HEK293 (cell line): ENCODE measurements around the gene POLD4.

Experiments
- CTCF ChIA-PET: fragments of 350-600 bp; formaldehyde crosslinking; extraction: SDS; loops from one replicate; lab custom pipeline; 2021; ENCODE audit warnings: antibody characterized with exemption; lab: Yijun Ruan, JAX
- POLR2A ChIA-PET: fragments of 300-600 bp; formaldehyde crosslinking; extraction: SDS; loops from one replicate; lab custom pipeline; 2020; ENCODE audit warnings: antibody characterized with exemption, inconsistent platforms; lab: Yijun Ruan, JAX
- H3K27ac ChIP-seq: fragments of 200-500 bp; sonication (Bioruptor generic); 2 replicates; pipeline ENCODE4 v1.5.1; 2014; ENCODE audit warnings: low read depth, low read length, control low read depth, inconsistent platforms; ENCODE audit errors: extremely low read depth
- H3K36me3 ChIP-seq, 2 experiments: fragments of 200-500 bp in 1 of 2; sonication (Bioruptor generic) in 1 of 2; 1 replicate in 1 of 2; 2 replicates in 1 of 2; pipeline ENCODE4 v1.5.1; 2014 to 2017; ENCODE audit warnings: inconsistent platforms in 2 of 2, low read length in 2 of 2; ENCODE audit not compliant: control insufficient read depth in 2 of 2, insufficient read depth in 1 of 2
- H3K4me1 ChIP-seq: fragments of 200-500 bp; sonication (Bioruptor generic); 2 replicates; pipeline ENCODE4 v1.5.1; 2014; ENCODE audit warnings: mild to moderate bottlenecking, low read length, inconsistent platforms; ENCODE audit not compliant: control insufficient read depth, insufficient read depth
- H3K4me3 ChIP-seq: 2 replicates; pipeline ENCODE4 v1.5.1; 2011; ENCODE audit warnings: low read depth, mild to moderate bottlenecking, control low read depth, low read length, moderate library complexity
- H3K9me3 ChIP-seq: fragments of 200-500 bp; sonication (Bioruptor generic); 2 replicates; pipeline ENCODE4 v1.5.1; 2014; ENCODE audit warnings: low read depth, low read length, inconsistent platforms; ENCODE audit not compliant: control insufficient read depth, insufficient read depth
- EGR2 ChIP-seq: fragments of 450-650 bp; formaldehyde crosslinking; IDR thresholded peaks from 2 replicates; pipeline ENCODE4 v1.5.1; 2016; ENCODE audit warnings: low read depth, missing biosample characterization, missing genetic modification characterization
- KLF1 ChIP-seq: fragments of 450-650 bp; formaldehyde crosslinking; IDR thresholded peaks from 2 replicates; pipeline ENCODE4 v1.5.1; 2016; ENCODE audit warnings: missing biosample characterization, missing genetic modification characterization
- KLF7 ChIP-seq: fragments of 450-650 bp; formaldehyde crosslinking; IDR thresholded peaks from 2 replicates; pipeline ENCODE4 v1.5.1; 2016; ENCODE audit warnings: missing biosample characterization, missing genetic modification characterization, borderline replicate concordance
- ZBTB20 ChIP-seq: fragments of 450-650 bp; formaldehyde crosslinking; IDR thresholded peaks from 2 replicates; pipeline ENCODE4 v1.5.1; 2016; ENCODE audit warnings: missing biosample characterization, missing genetic modification characterization
- ZFHX2 ChIP-seq: fragments of 450-650 bp; formaldehyde crosslinking; conservative IDR thresholded peaks from 2 replicates; pipeline ENCODE4 v1.5.1; 2016; ENCODE audit warnings: missing biosample characterization, missing genetic modification characterization
- ZIC2 ChIP-seq: fragments of 450-650 bp; formaldehyde crosslinking; IDR thresholded peaks from 2 replicates; pipeline ENCODE4 v1.5.1; 2016; ENCODE audit warnings: missing biosample characterization, missing genetic modification characterization
- ZNF202 ChIP-seq: fragments of 450-650 bp; formaldehyde crosslinking; IDR thresholded peaks from 2 replicates; pipeline ENCODE4 v1.5.1; 2016; ENCODE audit warnings: missing biosample characterization, missing genetic modification characterization, borderline replicate concordance
- ZNF211 ChIP-seq: fragments of 450-650 bp; formaldehyde crosslinking; IDR thresholded peaks from 2 replicates; pipeline ENCODE4 v1.5.1; 2016; ENCODE audit warnings: low read depth, missing biosample characterization, missing genetic modification characterization
- ZNF266 ChIP-seq: fragments of 450-650 bp; formaldehyde crosslinking; IDR thresholded peaks from 2 replicates; pipeline ENCODE4 v1.5.1; 2016; ENCODE audit warnings: missing biosample characterization, missing genetic modification characterization, low read depth
- ZNF302 ChIP-seq: fragments of 450-650 bp; formaldehyde crosslinking; IDR thresholded peaks from 2 replicates; pipeline ENCODE4 v1.5.1; 2016; ENCODE audit warnings: missing biosample characterization, missing genetic modification characterization, low read depth
- ZNF544 ChIP-seq: fragments of 450-650 bp; formaldehyde crosslinking; IDR thresholded peaks from 2 replicates; pipeline ENCODE4 v1.5.0; 2017; ENCODE audit warnings: missing biosample characterization, missing genetic modification characterization
- ZNF548 ChIP-seq: fragments of 450-650 bp; formaldehyde crosslinking; IDR thresholded peaks from 2 replicates; pipeline ENCODE4 v1.5.1; 2016; ENCODE audit warnings: missing biosample characterization, missing genetic modification characterization
- ZNF549 ChIP-seq: fragments of 450-650 bp; IDR thresholded peaks from 2 replicates; pipeline ENCODE4 v1.5.1; 2018; ENCODE audit warnings: missing biosample characterization, missing genetic modification characterization, mild to moderate bottlenecking, inconsistent platforms, moderate library complexity
- ZNF596 ChIP-seq: fragments of 450-650 bp; IDR thresholded peaks from 2 replicates; pipeline ENCODE4 v1.5.0; 2018; ENCODE audit warnings: missing biosample characterization, mild to moderate bottlenecking, missing genetic modification characterization, moderate library complexity
- ZNF658 ChIP-seq: fragments of 450-650 bp; formaldehyde crosslinking; IDR thresholded peaks from 2 replicates; pipeline ENCODE4; 2016; ENCODE audit warnings: missing biosample characterization, missing genetic modification characterization
- TF ChIP-seq, protein P1 (sequence below): fragments of 450-650 bp; formaldehyde crosslinking; IDR thresholded peaks from 2 replicates; pipeline ENCODE4 v1.5.1; 2017; ENCODE audit warnings: missing biosample characterization, missing genetic modification characterization
- TF ChIP-seq, protein P2 (sequence below): fragments of 450-650 bp; formaldehyde crosslinking; IDR thresholded peaks from 2 replicates; pipeline ENCODE4 v1.5.1; 2017; ENCODE audit warnings: missing biosample characterization, missing genetic modification characterization
- TF ChIP-seq, protein P3 (sequence below): fragments of 450-650 bp; formaldehyde crosslinking; IDR thresholded peaks from 2 replicates; pipeline ENCODE4 v1.5.1; 2016; ENCODE audit warnings: missing biosample characterization, missing genetic modification characterization
- TF ChIP-seq, protein P4 (sequence below): fragments of 450-650 bp; formaldehyde crosslinking; IDR thresholded peaks from 2 replicates; pipeline ENCODE4 v1.5.1; 2017; ENCODE audit warnings: missing biosample characterization, missing genetic modification characterization

POLD4 gene

GRCh38 chr11:67368621-67369020 lies 15.3 kb upstream of the POLD4 start (continued):
- TF ChIP-seq, protein P1, sequence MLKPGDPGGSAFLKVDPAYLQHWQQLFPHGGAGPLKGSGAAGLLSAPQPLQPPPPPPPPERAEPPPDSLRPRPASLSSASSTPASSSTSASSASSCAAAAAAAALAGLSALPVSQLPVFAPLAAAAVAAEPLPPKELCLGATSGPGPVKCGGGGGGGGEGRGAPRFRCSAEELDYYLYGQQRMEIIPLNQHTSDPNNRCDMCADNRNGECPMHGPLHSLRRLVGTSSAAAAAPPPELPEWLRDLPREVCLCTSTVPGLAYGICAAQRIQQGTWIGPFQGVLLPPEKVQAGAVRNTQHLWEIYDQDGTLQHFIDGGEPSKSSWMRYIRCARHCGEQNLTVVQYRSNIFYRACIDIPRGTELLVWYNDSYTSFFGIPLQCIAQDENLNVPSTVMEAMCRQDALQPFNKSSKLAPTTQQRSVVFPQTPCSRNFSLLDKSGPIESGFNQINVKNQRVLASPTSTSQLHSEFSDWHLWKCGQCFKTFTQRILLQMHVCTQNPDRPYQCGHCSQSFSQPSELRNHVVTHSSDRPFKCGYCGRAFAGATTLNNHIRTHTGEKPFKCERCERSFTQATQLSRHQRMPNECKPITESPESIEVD, result no peak
- TF ChIP-seq ZNF658, result no peak
- no peak for TF ChIP-seq ZNF211
- TF ChIP-seq, protein P2, sequence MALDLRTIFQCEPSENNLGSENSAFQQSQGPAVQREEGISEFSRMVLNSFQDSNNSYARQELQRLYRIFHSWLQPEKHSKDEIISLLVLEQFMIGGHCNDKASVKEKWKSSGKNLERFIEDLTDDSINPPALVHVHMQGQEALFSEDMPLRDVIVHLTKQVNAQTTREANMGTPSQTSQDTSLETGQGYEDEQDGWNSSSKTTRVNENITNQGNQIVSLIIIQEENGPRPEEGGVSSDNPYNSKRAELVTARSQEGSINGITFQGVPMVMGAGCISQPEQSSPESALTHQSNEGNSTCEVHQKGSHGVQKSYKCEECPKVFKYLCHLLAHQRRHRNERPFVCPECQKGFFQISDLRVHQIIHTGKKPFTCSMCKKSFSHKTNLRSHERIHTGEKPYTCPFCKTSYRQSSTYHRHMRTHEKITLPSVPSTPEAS (tag by site-specific recombination), result no peak
- TF ChIP-seq ZNF548, result no peak
- TF ChIP-seq, protein P3, sequence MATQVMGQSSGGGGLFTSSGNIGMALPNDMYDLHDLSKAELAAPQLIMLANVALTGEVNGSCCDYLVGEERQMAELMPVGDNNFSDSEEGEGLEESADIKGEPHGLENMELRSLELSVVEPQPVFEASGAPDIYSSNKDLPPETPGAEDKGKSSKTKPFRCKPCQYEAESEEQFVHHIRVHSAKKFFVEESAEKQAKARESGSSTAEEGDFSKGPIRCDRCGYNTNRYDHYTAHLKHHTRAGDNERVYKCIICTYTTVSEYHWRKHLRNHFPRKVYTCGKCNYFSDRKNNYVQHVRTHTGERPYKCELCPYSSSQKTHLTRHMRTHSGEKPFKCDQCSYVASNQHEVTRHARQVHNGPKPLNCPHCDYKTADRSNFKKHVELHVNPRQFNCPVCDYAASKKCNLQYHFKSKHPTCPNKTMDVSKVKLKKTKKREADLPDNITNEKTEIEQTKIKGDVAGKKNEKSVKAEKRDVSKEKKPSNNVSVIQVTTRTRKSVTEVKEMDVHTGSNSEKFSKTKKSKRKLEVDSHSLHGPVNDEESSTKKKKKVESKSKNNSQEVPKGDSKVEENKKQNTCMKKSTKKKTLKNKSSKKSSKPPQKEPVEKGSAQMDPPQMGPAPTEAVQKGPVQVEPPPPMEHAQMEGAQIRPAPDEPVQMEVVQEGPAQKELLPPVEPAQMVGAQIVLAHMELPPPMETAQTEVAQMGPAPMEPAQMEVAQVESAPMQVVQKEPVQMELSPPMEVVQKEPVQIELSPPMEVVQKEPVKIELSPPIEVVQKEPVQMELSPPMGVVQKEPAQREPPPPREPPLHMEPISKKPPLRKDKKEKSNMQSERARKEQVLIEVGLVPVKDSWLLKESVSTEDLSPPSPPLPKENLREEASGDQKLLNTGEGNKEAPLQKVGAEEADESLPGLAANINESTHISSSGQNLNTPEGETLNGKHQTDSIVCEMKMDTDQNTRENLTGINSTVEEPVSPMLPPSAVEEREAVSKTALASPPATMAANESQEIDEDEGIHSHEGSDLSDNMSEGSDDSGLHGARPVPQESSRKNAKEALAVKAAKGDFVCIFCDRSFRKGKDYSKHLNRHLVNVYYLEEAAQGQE, result no peak
- TF ChIP-seq ZNF544 (tag by site-specific recombination), result no peak
- TF ChIP-seq ZNF596 (tag by site-specific recombination), result no peak
- TF ChIP-seq, all 188 proteins: peak for 0

GRCh38 chr11:67367761-67368227 lies 14.4 kb upstream of the POLD4 start:
- TF ChIP-seq ZNF302 (tag by site-specific recombination), result no peak
- no peaks in the 10 kb centered on the region; the same call in 1 of the 2 replicates for H3K4me1 ChIP-seq
- no peaks in the 10 kb centered on the region for H3K9me3 ChIP-seq
- no peak overlapping the region for H3K4me3 ChIP-seq
- ChIA-PET CTCF (interaction anchor here (0.7 to 30.4 kb wide), 5 partner anchors 11 to 596 kb away, joined by 3 to 898 read pairs (median 4); partner anchors contain the start of genes CLCF1 and RAD9A), POLR2A (interaction anchor here (0.6 to 1.3 kb wide), 2 partner anchors 12 to 23 kb away, joined by 4 to 6 read pairs; no protein-coding TSS in a partner anchor)
- no peak overlapping the region for H3K27ac ChIP-seq
- H3K36me3 ChIP-seq, result no peaks in the 10 kb centered on the region

GRCh38 chr11:67366961-67367760 lies 13.8 kb upstream of the POLD4 start:
- CTCF ChIA-PET, result interaction anchor here (0.7 to 30.4 kb wide), 6 partner anchors 10 to 595 kb away, joined by 3 to 898 read pairs (median 10); partner anchors contain the start of genes CLCF1 and RAD9A
- H3K4me1 ChIP-seq, result no peaks in the 10 kb centered on the region; the same call in 1 of the 2 replicates
- H3K27ac ChIP-seq, result no peak overlapping the region

More at GRCh38 chr11:67366961-67367760, 13.8 kb upstream of the POLD4 start:
- Histone ChIP-seq H3K4me3 (no peak overlapping the region), H3K9me3 (no peaks in the 10 kb centered on the region), H3K36me3 (no peaks in the 10 kb centered on the region)
- TF ChIP-seq, protein P4, sequence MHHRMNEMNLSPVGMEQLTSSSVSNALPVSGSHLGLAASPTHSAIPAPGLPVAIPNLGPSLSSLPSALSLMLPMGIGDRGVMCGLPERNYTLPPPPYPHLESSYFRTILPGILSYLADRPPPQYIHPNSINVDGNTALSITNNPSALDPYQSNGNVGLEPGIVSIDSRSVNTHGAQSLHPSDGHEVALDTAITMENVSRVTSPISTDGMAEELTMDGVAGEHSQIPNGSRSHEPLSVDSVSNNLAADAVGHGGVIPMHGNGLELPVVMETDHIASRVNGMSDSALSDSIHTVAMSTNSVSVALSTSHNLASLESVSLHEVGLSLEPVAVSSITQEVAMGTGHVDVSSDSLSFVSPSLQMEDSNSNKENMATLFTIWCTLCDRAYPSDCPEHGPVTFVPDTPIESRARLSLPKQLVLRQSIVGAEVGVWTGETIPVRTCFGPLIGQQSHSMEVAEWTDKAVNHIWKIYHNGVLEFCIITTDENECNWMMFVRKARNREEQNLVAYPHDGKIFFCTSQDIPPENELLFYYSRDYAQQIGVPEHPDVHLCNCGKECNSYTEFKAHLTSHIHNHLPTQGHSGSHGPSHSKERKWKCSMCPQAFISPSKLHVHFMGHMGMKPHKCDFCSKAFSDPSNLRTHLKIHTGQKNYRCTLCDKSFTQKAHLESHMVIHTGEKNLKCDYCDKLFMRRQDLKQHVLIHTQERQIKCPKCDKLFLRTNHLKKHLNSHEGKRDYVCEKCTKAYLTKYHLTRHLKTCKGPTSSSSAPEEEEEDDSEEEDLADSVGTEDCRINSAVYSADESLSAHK, result no peak
- TF ChIP-seq ZNF549, result no peak
- peak; percentile 84 for TF ChIP-seq ZBTB20 (tag by site-specific recombination)
- TF ChIP-seq EGR2 (tag by site-specific recombination), result peak; percentile 17; the same call in 1 of the 2 replicates
- TF ChIP-seq ZNF202 (tag by site-specific recombination), result no peak
- TF ChIP-seq ZIC2, result peak; percentile 30; the same call in 1 of the 2 replicates
- no peak for TF ChIP-seq KLF7
- peak; percentile 85 for TF ChIP-seq ZFHX2 (tag by site-specific recombination)
- peak; percentile 95 for TF ChIP-seq KLF1
- TF ChIP-seq ZNF266 (tag by site-specific recombination), result no peak
- TF ChIP-seq ZNF302 (tag by site-specific recombination), result no peak
- POLR2A ChIA-PET, result interaction anchor here (0.6 to 1.3 kb wide), 2 partner anchors 12 to 23 kb away, joined by 4 to 6 read pairs; no protein-coding TSS in a partner anchor
